ENCODE results near the gene CCDC60. TPM values are rescaled to one million over a fixed set of nuclear protein-coding genes. Genes with fewer than 3 reads are reported as not detected.

CCDC60 gene
- polyA plus RNA-seq, 3 donors: not detected

- Histone ChIP-seq H3K4me2 (replicated peaks; ENCODE audit: extremely low read depth, low read length, poor library complexity, severe bottlenecking) (no peak overlapping the region), H3K27me3 (ENCODE audit: control insufficient read depth in 2 of 2, insufficient read depth in 2 of 2, low read length in 2 of 2) (no peaks in the 10 kb centered on the region), H3K9ac (ENCODE audit: insufficient read depth, low read length, poor library complexity, severe bottlenecking) (no peak overlapping the region), H3K27ac (ENCODE audit: low read depth in 1 of 2, low read length in 2 of 2) (no peak overlapping the region), H3K9me3 (replicated peaks in 1 of 2; ENCODE audit: control insufficient read depth in 1 of 2, insufficient read depth in 1 of 2, low read length in 2 of 2) (no peaks in the 10 kb centered on the region), H2AFZ (ENCODE audit: insufficient read depth, low read depth, low read length, poor library complexity, severe bottlenecking) (no peak overlapping the region), H3K4me3 (replicated peaks in 1 of 3; ENCODE audit: low read depth in 2 of 3, low read length in 3 of 3) (no peak overlapping the region), H3K4me1 (ENCODE audit: control insufficient read depth in 1 of 2, insufficient read depth in 2 of 2, low read length in 2 of 2) (no peaks in the 10 kb centered on the region), H4K20me1 (ENCODE audit: insufficient read depth, low read length) (no peaks in the 10 kb centered on the region), H3K36me3 (replicated peaks in 1 of 2; ENCODE audit: control insufficient read depth in 1 of 2, insufficient read depth in 2 of 2, low read length in 2 of 2) (no peaks in the 10 kb centered on the region), H3K79me2 (ENCODE audit: insufficient read depth, low read length) (no peaks in the 10 kb centered on the region)
- H3K4me1 Mint-ChIP-seq: no peaks in the 10 kb centered on the region
- H3K36me3 Mint-ChIP-seq: no peaks in the 10 kb centered on the region
- H3K4me3 Mint-ChIP-seq: no peak overlapping the region
- TF ChIP-seq, protein P1, sequence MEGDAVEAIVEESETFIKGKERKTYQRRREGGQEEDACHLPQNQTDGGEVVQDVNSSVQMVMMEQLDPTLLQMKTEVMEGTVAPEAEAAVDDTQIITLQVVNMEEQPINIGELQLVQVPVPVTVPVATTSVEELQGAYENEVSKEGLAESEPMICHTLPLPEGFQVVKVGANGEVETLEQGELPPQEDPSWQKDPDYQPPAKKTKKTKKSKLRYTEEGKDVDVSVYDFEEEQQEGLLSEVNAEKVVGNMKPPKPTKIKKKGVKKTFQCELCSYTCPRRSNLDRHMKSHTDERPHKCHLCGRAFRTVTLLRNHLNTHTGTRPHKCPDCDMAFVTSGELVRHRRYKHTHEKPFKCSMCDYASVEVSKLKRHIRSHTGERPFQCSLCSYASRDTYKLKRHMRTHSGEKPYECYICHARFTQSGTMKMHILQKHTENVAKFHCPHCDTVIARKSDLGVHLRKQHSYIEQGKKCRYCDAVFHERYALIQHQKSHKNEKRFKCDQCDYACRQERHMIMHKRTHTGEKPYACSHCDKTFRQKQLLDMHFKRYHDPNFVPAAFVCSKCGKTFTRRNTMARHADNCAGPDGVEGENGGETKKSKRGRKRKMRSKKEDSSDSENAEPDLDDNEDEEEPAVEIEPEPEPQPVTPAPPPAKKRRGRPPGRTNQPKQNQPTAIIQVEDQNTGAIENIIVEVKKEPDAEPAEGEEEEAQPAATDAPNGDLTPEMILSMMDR (IDR thresholded peaks at IDR 0.05): no peak
- peaks cover 0 to 7% (median 2%) of the 10 kb centered on the region in 3 donors for H3K27me3 Mint-ChIP-seq (ENCODE audit: low read depth in 3 of 3)
- H3K9me3 Mint-ChIP-seq: no peaks in the 10 kb centered on the region
- no peak for DNase-seq
- intact Hi-C loops (cut with micrococcal nuclease): no loop called here
- 100% methylated on average over 2 of the region's 3 CpGs for WGBS (ENCODE audit: insufficient coverage)
- H3K27ac Mint-ChIP-seq: no peak overlapping the region
Measured at GRCh38 chr12:119565404-119565803, 230.9 kb downstream of the CCDC60 start.

GRCh38 chr12:119570771-119571170 lies 236.2 kb downstream of the CCDC60 start:
- Histone ChIP-seq H3K9ac (ENCODE audit: insufficient read depth, low read length, poor library complexity, severe bottlenecking) (no peak overlapping the region), H3K4me1 (ENCODE audit: control insufficient read depth in 1 of 2, insufficient read depth in 2 of 2, low read length in 2 of 2) (no peaks in the 10 kb centered on the region), H3K4me2 (replicated peaks; ENCODE audit: extremely low read depth, low read length, poor library complexity, severe bottlenecking) (no peak overlapping the region), H3K4me3 (replicated peaks in 1 of 3; ENCODE audit: low read depth in 2 of 3, low read length in 3 of 3) (no peak overlapping the region), H2AFZ (ENCODE audit: insufficient read depth, low read depth, low read length, poor library complexity, severe bottlenecking) (no peak overlapping the region), H3K36me3 (replicated peaks in 1 of 2; ENCODE audit: control insufficient read depth in 1 of 2, insufficient read depth in 2 of 2, low read length in 2 of 2) (no peaks in the 10 kb centered on the region), H3K27ac (ENCODE audit: low read depth in 1 of 2, low read length in 2 of 2) (no peak overlapping the region), H3K79me2 (ENCODE audit: insufficient read depth, low read length) (no peaks in the 10 kb centered on the region), H4K20me1 (ENCODE audit: insufficient read depth, low read length) (no peaks in the 10 kb centered on the region), H3K9me3 (replicated peaks in 1 of 2; ENCODE audit: control insufficient read depth in 1 of 2, insufficient read depth in 1 of 2, low read length in 2 of 2) (no peaks in the 10 kb centered on the region), H3K27me3 (ENCODE audit: control insufficient read depth in 2 of 2, insufficient read depth in 2 of 2, low read length in 2 of 2) (no peaks in the 10 kb centered on the region)
- H3K36me3 Mint-ChIP-seq: no peaks in the 10 kb centered on the region
- peaks cover 0 to 2% (median 0%) of the 10 kb centered on the region in 7 donors for H3K9me3 Mint-ChIP-seq
- TF ChIP-seq, protein P1 (IDR thresholded peaks at IDR 0.05): no peak
- H3K27ac Mint-ChIP-seq: no peak overlapping the region
- peaks cover 0 to 8% (median 0%) of the 10 kb centered on the region in 3 donors for H3K27me3 Mint-ChIP-seq (ENCODE audit: low read depth in 3 of 3)
- no peaks in the 10 kb centered on the region for H3K4me1 Mint-ChIP-seq
- H3K4me3 Mint-ChIP-seq: no peak overlapping the region
- WGBS (ENCODE audit: insufficient coverage): 76% methylated on average over 4 of the region's 6 CpGs
- intact Hi-C loops (cut with micrococcal nuclease): no loop called here
- no peak for DNase-seq

Data from CD14-positive monocyte (primary cell).